ENCODE measurements around the gene GADD45B.
"Not testable (repeated sequence)": the region's sequence is repeated elsewhere in the genome, so short reads cannot be mapped to it uniquely, and the experiment has no call there.

Gene GADD45B

DNA sequence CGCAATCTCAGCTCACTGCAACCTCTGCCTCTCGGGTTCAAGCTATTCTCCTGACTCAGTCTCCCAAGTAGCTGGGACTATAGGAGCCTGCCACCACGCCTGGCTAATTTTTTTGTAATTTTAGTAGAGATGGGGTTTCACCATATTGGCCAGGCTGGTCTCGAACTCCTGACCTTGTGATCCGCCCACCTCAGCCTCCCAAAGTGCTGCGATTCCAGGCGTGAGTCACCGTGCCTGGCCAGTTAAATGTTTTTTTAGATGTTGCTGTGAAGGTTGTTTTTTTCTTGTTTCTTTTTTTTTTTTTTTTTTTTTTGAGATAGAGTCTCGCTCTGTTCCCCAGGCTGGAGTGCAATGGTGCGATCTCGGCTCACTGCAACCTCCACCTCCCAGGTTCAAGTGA lies 42.9 kb downstream of the GADD45B start:
- not testable (repeated sequence) for H3K4me3 Mint-ChIP-seq; H3K36me3 Mint-ChIP-seq (ENCODE audit: low read depth); H3K27me3 Mint-ChIP-seq; H3K4me1 Mint-ChIP-seq; ATAC-seq; DNase-seq; H3K9me3 Mint-ChIP-seq; H3K27ac Mint-ChIP-seq

DNA sequence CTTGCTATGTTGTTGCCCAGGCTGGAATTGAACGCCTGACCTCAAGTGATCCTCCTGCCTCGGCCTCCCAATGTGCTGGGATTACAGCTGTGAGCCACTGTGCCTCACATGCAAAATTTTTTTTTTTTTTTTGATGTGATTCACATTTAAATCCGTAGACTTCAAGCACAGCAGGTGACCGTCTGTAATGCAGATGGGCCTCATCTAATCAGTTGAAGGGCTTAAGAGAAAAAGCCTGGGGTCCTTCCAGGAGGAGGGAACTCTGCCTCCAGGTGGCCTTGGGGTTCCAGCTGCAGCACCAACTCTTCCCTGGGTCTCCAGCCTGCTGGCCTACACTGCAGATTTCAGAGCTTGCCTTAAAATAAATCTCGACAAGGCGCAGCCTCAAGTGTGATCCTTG lies 43.6 kb downstream of the GADD45B start:
- no peaks in the 10 kb centered on the region for H3K36me3 Mint-ChIP-seq (ENCODE audit: low read depth)
- ATAC-seq = no peak
- no peaks in the 10 kb centered on the region for H3K9me3 Mint-ChIP-seq
- no peak overlapping the region for H3K4me3 Mint-ChIP-seq
- DNase-seq = no peak
- H3K27me3 Mint-ChIP-seq = no peaks in the 10 kb centered on the region
- no peak overlapping the region for H3K27ac Mint-ChIP-seq
- peaks cover 10% of the 10 kb centered on the region for H3K4me1 Mint-ChIP-seq

DNA sequence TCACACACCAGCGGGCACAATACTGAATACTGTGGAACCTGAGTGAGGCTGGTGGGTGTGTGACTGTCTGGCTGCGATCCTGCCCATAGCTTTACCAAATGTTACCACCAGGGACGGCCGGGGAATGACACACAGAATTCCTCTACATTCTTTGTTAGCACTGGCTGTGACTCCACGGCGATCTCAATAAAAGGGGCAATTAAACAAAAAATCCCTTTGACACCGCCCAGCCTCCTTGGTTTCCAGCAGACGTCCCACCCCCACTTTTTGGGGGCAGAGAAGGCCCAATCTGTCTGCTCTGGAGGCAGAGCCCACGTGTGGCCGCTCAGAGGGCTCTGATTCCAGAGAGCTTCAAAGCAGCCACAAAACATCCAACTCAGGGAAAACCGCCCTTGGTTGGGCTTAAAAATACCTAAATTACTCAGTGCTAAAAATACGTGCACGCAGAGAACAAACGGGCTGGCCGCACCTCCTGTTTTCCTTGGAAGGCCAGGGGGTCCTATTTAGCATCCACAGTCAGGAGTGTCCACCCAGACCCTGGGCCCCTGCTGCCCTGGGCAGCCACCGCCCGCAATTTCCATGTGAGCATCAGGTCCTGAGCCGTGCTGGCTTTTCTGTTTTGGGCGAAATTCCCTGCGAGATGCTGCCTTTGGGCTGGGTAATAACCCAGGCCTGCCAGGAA lies 47.8 kb downstream of the GADD45B start:
- Mint-ChIP-seq H3K4me1 (peaks cover 2% of the 10 kb centered on the region), H3K27ac (no peak overlapping the region), H3K27me3 (no peaks in the 10 kb centered on the region), H3K9me3 (no peaks in the 10 kb centered on the region), H3K4me3 (no peak overlapping the region), H3K36me3 (ENCODE audit: low read depth) (no peaks in the 10 kb centered on the region)
- ATAC-seq (no peak), DNase-seq (no peak)

DNA sequence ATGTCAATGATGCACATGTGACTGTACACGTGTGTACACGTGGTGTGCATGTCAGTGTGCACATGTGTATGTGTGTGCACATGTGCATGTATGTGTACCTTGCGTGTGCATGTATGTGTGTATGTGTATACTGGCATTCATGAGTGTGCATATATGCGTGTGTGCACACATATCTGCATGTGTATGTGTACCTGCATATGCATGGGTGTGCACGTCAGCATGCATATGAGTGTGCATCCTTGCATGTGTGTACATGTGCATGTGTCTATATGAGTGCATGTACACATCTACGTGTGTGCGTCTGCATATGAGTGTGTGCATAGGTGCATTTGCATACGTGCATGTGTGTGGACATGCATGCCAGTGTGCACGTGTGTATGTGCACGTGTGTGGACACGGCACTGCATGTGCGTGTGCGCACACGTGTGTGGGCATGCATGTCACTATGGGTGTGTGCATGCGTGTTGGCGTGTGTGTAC lies 48.5 kb downstream of the GADD45B start:
- Mint-ChIP-seq H3K4me1 (peaks cover 2% of the 10 kb centered on the region), H3K27ac (no peak overlapping the region), H3K9me3 (no peaks in the 10 kb centered on the region), H3K27me3 (no peaks in the 10 kb centered on the region), H3K36me3 (ENCODE audit: low read depth) (no peaks in the 10 kb centered on the region), H3K4me3 (no peak overlapping the region)
- DNase-seq (no peak), ATAC-seq (no peak)

DNA sequence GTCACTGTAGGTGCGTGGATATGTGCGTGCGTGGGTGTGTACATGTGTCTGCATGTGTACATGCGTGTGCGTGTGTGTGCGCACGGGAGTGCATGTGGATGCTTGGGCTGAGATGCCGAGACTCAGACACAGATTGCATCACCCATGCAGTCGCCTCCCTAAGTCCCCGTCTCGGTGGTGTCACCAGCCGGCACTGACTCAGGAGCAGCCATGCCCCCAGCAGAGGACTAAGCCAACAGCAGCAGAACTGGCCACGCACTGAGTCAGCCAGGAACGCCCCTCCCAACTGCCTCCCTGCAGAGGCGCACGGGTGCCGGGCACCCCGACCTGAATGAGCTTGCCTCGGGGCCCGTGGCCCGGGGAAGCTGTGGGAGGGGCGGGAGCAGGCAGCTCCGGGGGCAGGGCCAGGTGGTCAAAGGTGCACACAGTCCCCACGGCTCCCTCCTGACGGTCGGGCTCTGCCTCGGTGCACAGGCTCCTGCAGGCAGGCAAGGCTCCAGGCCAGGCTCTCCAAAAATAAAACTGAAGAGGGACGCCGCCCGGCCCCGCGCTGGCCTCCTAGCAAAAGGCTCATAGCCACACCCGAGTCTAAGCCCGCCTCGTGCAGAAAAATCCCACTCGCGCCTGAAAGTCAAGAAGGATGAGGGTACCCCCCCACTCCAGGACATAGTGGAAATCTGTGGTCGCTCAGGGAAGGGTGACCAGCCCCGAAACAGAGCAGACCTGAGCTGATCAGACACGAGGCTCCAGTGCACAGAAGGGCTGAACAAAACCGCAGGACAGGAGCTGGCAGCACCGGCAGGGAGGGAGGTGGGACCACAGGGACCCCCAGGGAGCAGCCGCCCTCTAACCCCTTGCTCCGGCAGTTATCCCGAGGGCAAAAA lies 49.2 kb downstream of the GADD45B start:
- no peak for DNase-seq
- Mint-ChIP-seq H3K4me3 (no peak overlapping the region), H3K27ac (no peak overlapping the region)

DNA sequence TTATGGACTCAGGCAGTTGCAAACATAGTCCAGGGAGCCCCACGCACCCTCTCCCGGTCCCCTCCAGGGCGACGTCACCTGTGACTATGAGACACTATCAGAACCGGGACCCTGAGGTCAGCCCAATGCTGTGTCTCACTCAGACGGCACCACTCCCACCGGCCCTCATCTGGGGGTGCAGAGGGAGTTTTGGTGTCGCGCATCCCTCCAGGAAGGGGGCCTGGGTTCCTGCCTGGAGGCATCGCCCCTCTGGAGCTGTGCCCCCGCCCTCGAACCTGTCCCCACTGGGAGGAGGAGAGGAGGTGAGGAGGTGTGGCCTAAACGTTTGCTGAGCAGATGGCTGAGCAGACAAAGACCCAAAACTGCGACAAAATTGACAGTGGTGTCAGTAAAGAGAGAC lies 51.2 kb downstream of the GADD45B start:
- Mint-ChIP-seq H3K36me3 (ENCODE audit: low read depth) (no peaks in the 10 kb centered on the region), H3K27me3 (no peaks in the 10 kb centered on the region)

More for the DNA sequence above, 49.2 kb downstream of the GADD45B start:
- ATAC-seq = no peak
- H3K9me3 Mint-ChIP-seq = no peaks in the 10 kb centered on the region
- H3K27me3 Mint-ChIP-seq = no peaks in the 10 kb centered on the region
- no peaks in the 10 kb centered on the region for H3K36me3 Mint-ChIP-seq (ENCODE audit: low read depth)
- H3K4me1 Mint-ChIP-seq = peaks cover 2% of the 10 kb centered on the region

DNA sequence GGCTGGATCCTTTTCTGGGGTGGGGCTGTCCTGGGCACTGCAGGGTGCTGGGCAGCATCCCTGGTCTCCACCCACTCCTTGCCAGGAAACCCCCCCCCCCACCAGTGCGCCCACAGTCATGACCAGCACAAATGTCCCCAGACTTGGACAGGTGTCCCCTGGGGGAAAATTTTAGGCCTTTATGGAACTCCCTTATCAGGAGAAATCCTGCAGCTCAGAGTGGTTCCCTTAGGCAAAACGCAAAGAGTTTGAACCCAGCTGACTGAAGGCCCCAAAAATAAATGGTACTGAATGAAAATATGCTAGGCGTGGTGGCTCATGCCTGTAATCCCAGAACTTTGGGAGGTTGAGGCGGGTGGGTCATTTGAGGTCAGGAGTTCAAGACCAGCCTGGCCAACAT lies 51.8 kb downstream of the GADD45B start:
- Mint-ChIP-seq H3K4me3 (no peak overlapping the region), H3K27ac (no peak overlapping the region), H3K9me3 (no peaks in the 10 kb centered on the region), H3K27me3 (no peaks in the 10 kb centered on the region), H3K4me1 (peaks cover 3% of the 10 kb centered on the region), H3K36me3 (ENCODE audit: low read depth) (no peaks in the 10 kb centered on the region)
- no peak for ATAC-seq
- DNase-seq = no peak

More for the DNA sequence above, 51.2 kb downstream of the GADD45B start:
- ATAC-seq (no peak), DNase-seq (no peak)
- peaks cover 2% of the 10 kb centered on the region for H3K4me1 Mint-ChIP-seq
- no peak overlapping the region for H3K27ac Mint-ChIP-seq
- no peaks in the 10 kb centered on the region for H3K9me3 Mint-ChIP-seq
- H3K4me3 Mint-ChIP-seq = no peak overlapping the region
